Head of caudate nucleus (tissue), 42 donors: Measurements from ENCODE around the gene ARL16.

ENCODE experiments used
- DNase-seq, 42 donors: peaks; one replicate each; pipeline versions ENCODE4 v3.0.0 to v3.0.0-alpha.2; 2020 to 2021; ENCODE audit warnings: mixed read lengths in 7 of 42
- intact Hi-C: fragments of 100-400 bp; cut with DNase I; formaldehyde crosslinking; loops from one replicate; pipeline ENCODE4 v1.15.0; 2022

The ARL16 gene, protein sequence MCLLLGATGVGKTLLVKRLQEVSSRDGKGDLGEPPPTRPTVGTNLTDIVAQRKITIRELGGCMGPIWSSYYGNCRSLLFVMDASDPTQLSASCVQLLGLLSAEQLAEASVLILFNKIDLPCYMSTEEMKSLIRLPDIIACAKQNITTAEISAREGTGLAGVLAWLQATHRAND

GRCh38 chr17:81683584-81684441 is at the start of gene ARL16, which contains the start of gene HGS:
Gene ARL16 (minus strand): TSS chr17:81683797. CDS start chr17:81683753, 44 bp downstream.
Gene HGS (plus strand): TSS chr17:81684011. CDS start chr17:81684067, 56 bp downstream.
- intact Hi-C loops: no loop called here
- peak; percentile 93 to 99 (median 97) for DNase-seq

DNA sequence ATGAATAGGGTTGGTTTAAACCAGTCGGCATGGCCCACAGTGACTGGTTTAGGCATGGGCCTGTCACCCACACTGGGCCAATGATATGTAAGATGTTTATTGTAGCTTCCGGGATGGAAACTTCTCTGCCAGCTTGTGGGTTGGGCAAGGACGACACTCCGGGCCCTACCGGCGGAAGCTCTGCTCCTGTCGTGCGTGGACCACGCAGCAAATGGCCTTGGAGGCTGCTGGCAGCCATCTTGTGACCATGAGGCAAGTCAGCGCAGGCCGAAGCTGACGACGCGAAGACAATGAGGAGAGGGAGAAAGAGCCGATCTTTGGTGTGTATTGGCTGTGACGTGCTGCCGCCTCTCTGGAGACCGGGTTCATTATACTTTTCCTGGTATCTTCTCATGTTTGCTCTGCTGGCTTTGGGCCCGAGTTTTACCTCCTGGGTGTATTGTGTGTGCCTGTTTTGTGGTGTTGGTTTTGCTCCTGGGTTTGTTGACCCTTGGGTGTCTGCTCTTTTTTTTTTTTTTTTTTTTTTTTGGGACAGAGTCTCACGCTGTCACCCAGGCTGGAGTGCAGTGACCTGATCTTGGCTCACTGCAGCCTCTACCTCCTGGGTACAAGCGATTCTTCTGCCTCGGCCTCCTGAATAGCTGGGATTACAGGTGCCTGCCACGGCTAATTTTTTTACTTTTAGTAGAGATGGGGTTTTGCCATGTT is 43.9 kb upstream of the ARL16 start:
- no peak for DNase-seq
- intact Hi-C loops: no loop called here

- intact Hi-C loops: no loop called here
- no peak for DNase-seq
Measured at GRCh38 chr17:81726004-81726403, 42.4 kb upstream of the ARL16 start.

DNA sequence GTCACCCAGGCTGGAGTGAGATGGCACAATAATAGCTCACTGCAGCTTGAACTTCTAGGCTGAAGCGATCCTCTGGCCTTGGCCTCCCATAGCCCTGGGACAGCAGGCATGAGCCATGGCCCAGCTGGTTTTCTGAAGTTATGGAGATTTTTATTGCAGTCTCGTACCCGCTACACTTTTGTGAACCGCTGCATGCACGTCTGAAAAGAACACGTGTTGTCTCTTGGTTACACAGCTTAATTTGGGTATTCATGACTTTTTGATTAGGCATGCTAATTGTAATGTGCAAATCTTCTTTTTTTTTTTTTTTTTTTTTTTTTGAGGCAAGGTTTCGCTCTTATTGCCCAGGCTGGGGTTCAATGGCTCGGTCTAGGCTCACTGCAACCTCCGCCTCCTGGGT is 41.8 kb upstream of the ARL16 start:
- intact Hi-C loops: no loop called here
- no peak for DNase-seq

DNA sequence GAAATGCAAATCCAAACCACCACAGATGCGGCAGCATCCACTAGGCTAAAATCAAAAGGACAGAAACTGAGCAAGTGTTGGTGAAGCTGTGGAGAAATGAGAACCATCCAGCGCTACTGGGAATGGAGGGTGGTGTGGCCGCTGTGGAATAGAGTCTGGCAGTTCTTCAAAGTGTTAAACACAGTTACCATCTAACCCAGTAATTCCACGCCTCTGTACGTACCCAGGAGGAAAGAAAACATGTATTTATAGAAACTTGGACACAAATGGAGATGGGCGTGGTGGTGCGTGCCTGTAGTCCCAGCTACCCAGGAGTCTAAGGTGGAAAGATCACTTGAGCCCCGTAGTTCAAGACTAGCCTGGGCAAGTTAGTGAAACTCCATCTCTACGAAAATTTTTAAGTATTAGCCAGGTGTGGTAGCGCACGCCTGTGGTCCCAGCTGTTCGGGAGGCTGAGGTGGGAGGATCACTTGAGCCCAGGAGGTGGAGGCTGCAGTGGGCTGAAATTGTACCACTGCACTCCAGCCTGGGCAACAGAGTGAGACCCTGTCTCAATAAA is 40.1 kb upstream of the ARL16 start:
- DNase-seq: no peak
- intact Hi-C loops: no loop called here

- intact Hi-C loops: no loop called here
- peak in 26 of 42 donors; percentile 26 to 72 (median 42) for DNase-seq
Measured at GRCh38 chr17:81722184-81723120, 38.9 kb upstream of the ARL16 start.

DNA sequence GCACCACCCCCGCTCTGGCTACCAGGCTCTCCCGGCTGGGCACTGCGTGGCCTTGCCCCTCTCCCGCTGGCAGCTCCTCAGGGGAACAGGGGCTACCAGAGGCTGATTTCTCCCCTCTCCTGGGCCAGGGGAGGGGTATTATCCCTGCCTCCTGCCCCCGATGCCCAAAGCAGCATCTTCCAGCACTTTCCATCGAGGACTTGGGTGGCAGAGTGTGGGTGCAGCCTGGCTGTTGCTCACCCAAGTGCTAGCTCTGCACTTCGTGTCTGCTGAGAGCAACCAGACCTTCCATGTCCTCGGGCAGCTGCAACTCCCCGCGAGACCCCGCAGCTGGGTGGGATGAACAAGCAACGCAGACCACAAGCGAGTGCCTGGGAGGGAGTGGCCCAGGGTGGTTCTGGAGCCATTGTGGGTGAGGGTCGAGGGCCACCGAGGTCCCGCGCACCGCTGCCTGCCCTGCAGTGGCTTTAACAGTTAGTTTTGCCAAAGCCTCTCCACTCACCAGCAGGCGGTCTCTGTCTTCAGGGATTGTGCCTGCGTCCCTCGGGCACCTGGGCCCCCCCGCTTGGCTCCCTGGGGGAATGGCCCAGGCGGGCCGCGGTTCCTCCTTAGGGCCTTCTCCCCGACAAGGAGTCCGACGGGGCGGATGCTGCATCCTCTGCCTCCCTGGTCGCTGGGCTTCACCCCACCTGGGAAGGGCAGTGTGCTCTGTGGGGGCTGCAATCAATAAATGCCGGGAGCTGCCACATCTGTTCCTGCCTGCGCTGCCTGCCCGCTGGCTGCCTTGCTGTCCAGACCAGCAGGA is 36.9 kb upstream of the ARL16 start:
- intact Hi-C loops: no loop called here
- DNase-seq: no peak

GRCh38 chr17:81719410-81720266 is 36.0 kb upstream of the ARL16 start:
- intact Hi-C loops: no loop called here
- peak in 9 of 42 donors; percentile 18 to 54 (median 32) for DNase-seq

DNA sequence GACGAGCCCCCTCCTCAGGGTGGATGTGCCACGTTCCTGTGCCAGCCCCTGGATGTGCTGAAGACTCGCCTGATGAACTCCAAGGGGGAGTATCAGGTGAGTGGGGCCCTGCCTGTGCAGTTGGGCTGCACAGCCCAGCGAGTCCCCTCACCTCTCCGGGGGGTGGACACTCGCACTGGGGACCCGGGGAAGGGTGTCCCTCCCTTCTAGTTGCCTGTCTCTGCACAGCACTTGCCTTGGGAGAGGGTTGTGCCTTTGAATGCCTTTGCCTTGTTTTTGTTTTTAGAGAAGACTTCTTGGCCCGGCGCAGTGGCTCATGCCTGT is 34.1 kb upstream of the ARL16 start:
- DNase-seq: no peak
- intact Hi-C loops: no loop called here

DNA sequence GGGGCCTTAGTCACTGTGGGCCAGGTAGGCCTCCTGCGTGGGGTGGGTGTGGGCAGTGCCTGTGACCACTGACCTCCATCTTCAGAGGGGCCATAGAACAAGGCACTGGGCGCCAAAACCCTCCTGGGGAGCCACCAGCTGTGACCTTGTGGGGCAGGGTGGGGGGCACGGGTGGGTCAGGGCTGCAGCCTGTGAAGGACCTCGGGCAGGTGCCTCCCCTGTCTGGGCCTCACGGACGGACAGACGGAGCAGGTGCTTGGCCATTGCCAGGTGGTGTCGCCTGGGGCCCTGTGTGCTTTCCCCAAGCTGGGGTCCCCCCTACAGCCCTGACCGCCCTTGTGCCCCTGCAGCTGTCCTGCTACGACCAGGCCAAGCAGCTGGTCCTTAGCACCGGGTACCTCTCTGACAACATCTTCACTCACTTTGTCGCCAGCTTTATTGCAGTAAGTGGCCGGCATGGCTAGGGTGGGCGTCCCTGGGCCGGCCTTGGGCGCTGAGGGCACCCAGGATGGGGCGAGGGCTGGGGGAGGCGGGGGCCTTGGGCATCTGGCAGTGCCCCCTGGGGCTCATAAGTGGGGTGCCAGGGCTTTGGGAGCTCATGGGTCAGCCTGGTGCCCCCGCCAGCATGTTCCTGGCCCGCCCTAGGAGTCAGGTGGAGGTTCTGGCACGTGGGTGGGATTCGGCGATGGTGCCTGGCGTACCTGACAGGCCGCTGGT is 33.6 kb upstream of the ARL16 start:
- no peak for DNase-seq
- intact Hi-C loops: no loop called here

DNA sequence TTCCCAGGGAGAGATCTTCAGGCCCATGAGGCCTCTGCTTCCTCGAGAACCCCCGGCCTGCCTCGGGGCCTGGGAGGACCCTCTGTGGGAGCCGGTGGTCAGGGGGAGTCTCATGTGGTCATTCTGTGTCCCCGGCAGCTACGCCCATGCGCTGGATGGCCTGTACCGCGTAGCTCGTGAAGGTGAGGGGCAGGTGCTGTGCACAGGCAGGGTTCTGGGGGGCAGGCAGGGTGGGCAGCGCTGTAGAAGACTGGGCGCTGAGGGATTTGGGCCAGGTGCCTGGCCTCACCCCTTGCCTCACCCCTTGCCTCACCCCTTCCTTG is 33.0 kb upstream of the ARL16 start:
- DNase-seq: no peak
- intact Hi-C loops: no loop called here

GRCh38 chr17:81715872-81716673 is 32.5 kb upstream of the ARL16 start:
- intact Hi-C loops: no loop called here
- no peak for DNase-seq

DNA sequence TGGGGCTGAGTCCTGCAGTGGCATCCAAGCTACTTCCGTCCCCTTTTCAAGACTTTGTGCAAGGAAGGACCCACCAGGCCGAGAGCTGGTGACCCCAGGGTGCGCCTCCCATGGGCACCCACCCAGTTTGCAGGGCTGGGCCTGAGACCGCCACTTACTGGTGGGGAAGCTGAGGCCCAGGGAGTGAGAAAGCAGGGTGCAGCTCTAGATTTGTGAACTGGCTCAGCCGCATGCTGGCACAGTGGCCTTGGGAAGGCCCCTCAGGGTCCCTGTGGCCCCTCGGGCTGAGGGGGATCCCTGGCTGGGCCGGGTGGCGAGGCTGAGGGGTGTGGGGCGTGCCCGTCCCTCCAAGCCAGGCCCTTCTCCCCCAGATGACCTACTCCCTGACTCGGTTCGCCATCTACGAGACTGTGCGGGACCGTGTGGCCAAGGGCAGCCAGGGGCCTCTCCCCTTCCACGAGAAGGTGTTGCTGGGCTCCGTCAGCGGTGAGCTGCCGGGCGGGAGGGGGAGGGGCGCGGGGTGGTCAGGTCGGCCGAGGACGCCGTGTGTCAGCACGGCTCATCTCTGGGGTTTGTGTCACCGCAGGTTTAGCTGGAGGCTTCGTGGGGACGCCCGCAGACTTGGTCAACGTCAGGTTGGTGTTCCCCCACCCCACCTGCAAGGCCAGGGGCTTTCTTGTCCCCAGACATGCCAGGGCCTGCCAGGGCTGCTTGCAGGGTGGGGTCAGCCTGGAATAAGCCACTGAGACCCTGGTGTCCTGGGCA is 31.7 kb upstream of the ARL16 start:
- intact Hi-C loops: no loop called here
- no peak for DNase-seq

GRCh38 chr17:81714412-81715106 is 31.0 kb upstream of the ARL16 start:
- intact Hi-C loops: no loop called here
- DNase-seq: no peak
